HepG2 (cell line): ENCODE measurements around the gene SMARCD1. TPM values are rescaled to one million over a fixed set of nuclear protein-coding genes. Genes with fewer than 3 reads are reported as not detected.
A peak's percentile ranks its signal among the peaks of the same experiment; 100 is the strongest.
"Not testable (repeated sequence)": the region's sequence is repeated elsewhere in the genome, so short reads cannot be mapped to it uniquely, and the experiment has no call there.

Source experiments
- ATAC-seq: fragments of 200-7000 bp; cut with Tn5 transposase; 3 replicates; pipeline ENCODE4 v1.9.1; 2020; ENCODE audit warnings: mild to moderate bottlenecking, moderate library complexity
- BruUV-seq: library from RNA; stranded (reverse); fragments of 400-500 nt; replicated peaks from 2 replicates; lab custom pipeline; 2021; lab: Mats Ljungman, UMichigan
- CTCF ChIA-PET: fragments of 300-600 bp; formaldehyde crosslinking; extraction: SDS; loops from one replicate; lab custom pipeline; 2021; ENCODE audit warnings: low total read pairs, inconsistent platforms, low intra/inter-chr PET ratio; lab: Yijun Ruan, JAX
- POLR2A ChIA-PET: fragments of 350-600 bp; sonication (Branson Sonifier 250); formaldehyde crosslinking; loops from one replicate; lab custom pipeline; 2020; ENCODE audit warnings: antibody characterized with exemption, inconsistent platforms; lab: Yijun Ruan, JAX
- DNase-seq: peaks from one replicate; pipeline ENCODE4 v3.0.0-alpha.2; 2015; ENCODE audit warnings: low spot score
- FAIRE-seq: peaks from 3 replicates; lab custom pipeline; 2011; peaks lifted over from hg19 to GRCh38; lab: Jason Lieb, UNC
- H2AFZ ChIP-seq: one replicate; pipeline ENCODE4 v1.6.1; 2011; ENCODE audit warnings: low read length, inconsistent platforms
- H3K27ac ChIP-seq: fragments of 300-600 bp; 3 replicates; pipeline ENCODE4 v1.8.0; 2011; ENCODE audit warnings: mixed run types, mild to moderate bottlenecking, mixed read lengths, low read length, inconsistent platforms; ENCODE audit not compliant: insufficient read depth; ENCODE audit errors: extremely low read length
- H3K27me3 ChIP-seq, 2 experiments: fragments of 200-600 bp in 1 of 2; 2 replicates in 1 of 2; 3 replicates in 1 of 2; pipeline versions ENCODE4 v1.6.0 to v1.8.0; 2011; ENCODE audit warnings: low read length in 2 of 2, mild to moderate bottlenecking in 2 of 2, moderate library complexity in 2 of 2, inconsistent platforms in 1 of 2; ENCODE audit not compliant: insufficient read depth in 2 of 2, control insufficient read depth in 1 of 2
- H3K36me3 ChIP-seq, 2 experiments: fragments of 200-600 bp in 1 of 2; replicated peaks in 1 of 2; 2 replicates in 1 of 2; 3 replicates in 1 of 2; pipeline versions ENCODE4 v1.5.1 to v1.8.0; 2011; ENCODE audit warnings: low read length in 2 of 2, inconsistent platforms in 1 of 2; ENCODE audit not compliant: insufficient read depth in 2 of 2, control insufficient read depth in 1 of 2
- H3K4me1 ChIP-seq: 2 replicates; pipeline ENCODE4 v1.5.1; 2012; ENCODE audit warnings: low read length, inconsistent platforms; ENCODE audit not compliant: insufficient read depth
- H3K4me2 ChIP-seq: 2 replicates; pipeline ENCODE4 v1.6.0; 2011; ENCODE audit warnings: low read depth, low read length, inconsistent platforms
- H3K4me3 ChIP-seq, 3 experiments: fragments of 200-600 bp in 1 of 3; sonication (generic), shearing (Covaris generic) in 1 of 3; replicated peaks in 1 of 3; 2 replicates each; pipeline ENCODE4 v1.5.1; 2011 to 2016; ENCODE audit warnings: low read length in 3 of 3, inconsistent platforms in 2 of 3, low read depth in 2 of 3, mild to moderate bottlenecking in 2 of 3, control low read depth in 1 of 3, mixed read lengths in 1 of 3; ENCODE audit not compliant: insufficient read depth in 1 of 3
- H3K79me2 ChIP-seq: one replicate; pipeline ENCODE4 v1.6.1; 2011; ENCODE audit warnings: low read length, inconsistent platforms; ENCODE audit not compliant: insufficient read depth
- H3K9ac ChIP-seq: 2 replicates; pipeline ENCODE4 v1.6.0; 2011; ENCODE audit warnings: mild to moderate bottlenecking, low read depth, low read length, inconsistent platforms; ENCODE audit not compliant: insufficient read depth
- H3K9me3 ChIP-seq: 2 replicates; pipeline ENCODE4 v1.5.1; 2012; ENCODE audit warnings: mild to moderate bottlenecking, low read length
- H4K20me1 ChIP-seq: 2 replicates; pipeline ENCODE4 v1.6.0; 2011; ENCODE audit warnings: inconsistent platforms, mild to moderate bottlenecking, low read length, moderate library complexity; ENCODE audit not compliant: insufficient read depth
- MAFF ChIP-seq: IDR thresholded peaks from 2 replicates; pipeline ENCODE4 v1.6.1; 2011; ENCODE audit warnings: low read depth, low read length, improper control_type of control experiment
- MAFK ChIP-seq, 2 experiments: IDR thresholded peaks in 1 of 2; conservative IDR thresholded peaks in 1 of 2; 2 replicates each; pipeline ENCODE4 v1.6.1; 2011; ENCODE audit warnings: improper control_type of control experiment in 2 of 2, low read length in 2 of 2
- ZNF770 ChIP-seq: sonication (generic); formaldehyde crosslinking; IDR thresholded peaks from 2 replicates; pipeline ENCODE4 v1.5.0; 2020; ENCODE audit warnings: mild to moderate bottlenecking, missing genetic modification reagents
- ZNF891 ChIP-seq: sonication (generic); formaldehyde crosslinking; IDR thresholded peaks from 2 replicates; pipeline ENCODE4 v1.5.0; 2020; ENCODE audit warnings: mild to moderate bottlenecking, missing genetic modification reagents
- WGBS: methylation state at CpG from one replicate; pipeline ENCODE4 v1.1.6; 2017; ENCODE audit warnings: low lambda C conversion rate; 5-methylcytosine and 5-hydroxymethylcytosine counted together
- in situ Hi-C: cut with HindIII; loops from 2 replicates; pipeline ENCODE4 v1.10.0; 2017; ENCODE audit warnings: low pct_unique_long_range_greater_than_20kb; ENCODE audit not compliant: extremely low pct_ligation_motif_present
- intact Hi-C: fragments of 100-400 bp; cut with micrococcal nuclease; formaldehyde crosslinking; loops from one replicate; pipeline ENCODE4 v1.10.0; 2022; ENCODE audit not compliant: unreplicated experiment
- polyA plus RNA-seq, 8 experiments: library from polyadenylated mRNA; depleted of rRNA in 3 of 8; stranded (reverse) in 7 of 8; unstranded in 1 of 8; fragments of >200 nt; fragmentation: Illumina TruSeq in 4 of 8; extraction: Trizol in 4 of 8; gene quantifications; 2 replicates each; pipeline versions ENCODE4 v1.2.1 to v1.2.3, GENCODE V29; 2011 to 2016; ENCODE audit warnings: low read depth in 4 of 8, missing spikeins in 1 of 8, mixed read lengths in 1 of 8; ENCODE audit not compliant: insufficient read depth in 1 of 8
- total RNA-seq, 5 experiments: library from RNA; depleted of rRNA; stranded (reverse); fragments of >200 nt; fragmentation: Illumina TruSeq; extraction: Trizol; gene quantifications; 2 replicates each; pipeline ENCODE4 v1.2.3, GENCODE V29; 2016; ENCODE audit warnings: low read depth in 1 of 5

The SMARCD1 gene
- total and polyA plus RNA-seq, 2 of the 13 experiments (the other 11 are each of a cell fraction or from before 2014, with no cell fraction given), result 51.7 to 54.6 TPM

GRCh38 chr12:50147281-50147680, 62.1 kb downstream of the SMARCD1 start:
- Histone ChIP-seq H3K9ac (no peak overlapping the region), H3K27ac (no peak overlapping the region), H3K4me1 (no peaks in the 10 kb centered on the region), H3K4me3 (no peak overlapping the region), H4K20me1 (no peaks in the 10 kb centered on the region; the same call in 1 of the 2 replicates), H3K36me3 (peaks cover 0 to 15% of the 10 kb centered on the region in 2 experiments; a peak in 2 of 5 replicates), H3K4me2 (no peak overlapping the region), H2AFZ (no peak overlapping the region), H3K79me2 (peaks cover 8% of the 10 kb centered on the region), H3K9me3 (no peaks in the 10 kb centered on the region), H3K27me3 (no peaks in the 10 kb centered on the region)
- POLR2A ChIA-PET, result interaction anchor here (1.3 kb wide), 1 partner anchor 35 kb away, joined by 4 read pairs; the partner anchor contains the start of gene COX14
- DNase-seq (no peak), ATAC-seq (no peak), FAIRE-seq (no peak)
- CTCF ChIA-PET, result no interaction called here
- TF ChIP-seq ZNF891, result no peak
- TF ChIP-seq MAFF, result peak; percentile 96
- TF ChIP-seq MAFK (conservative IDR thresholded peaks at IDR 0.05 in 1 of 2, IDR thresholded peaks at IDR 0.05 in 1 of 2; ENCODE audit: low read length in 2 of 2), result peak; percentile 94 to 97
- WGBS, result 99% methylated on average over 4 of the region's 4 CpGs
- BruUV-seq, result no TSS peak
- in situ Hi-C loops, result no loop called here
- intact Hi-C loops, result no loop called here

- not testable (repeated sequence) for H4K20me1 ChIP-seq
- TF ChIP-seq ZNF770 (CRISPR knock-in tag), result peak; percentile 35; the same call in 1 of the 2 replicates
- TF ChIP-seq, all 625 proteins: peak for 1; not testable (repeated sequence) for 624
- H3K9ac ChIP-seq, H3K27me3 ChIP-seq, H2AFZ ChIP-seq, H3K27ac ChIP-seq, FAIRE-seq, H3K4me1 ChIP-seq, DNase-seq, in situ Hi-C loops, ATAC-seq, H3K79me2 ChIP-seq, CTCF ChIA-PET, H3K4me3 ChIP-seq, H3K36me3 ChIP-seq, BruUV-seq, intact Hi-C loops, H3K4me2 ChIP-seq, H3K9me3 ChIP-seq: not testable (repeated sequence)
- POLR2A ChIA-PET, result interaction anchor here (0.6 to 1.3 kb wide), 2 partner anchors 23 to 36 kb away, joined by 3 to 4 read pairs; partner anchors contain the start of gene COX14
- 92% methylated on average over 6 of the region's 6 CpGs for WGBS
Observed at GRCh38 chr12:50148011-50148410, 62.9 kb downstream of the SMARCD1 start.
